GM12878 (cell line): ENCODE results near the gene TMEM217. TPM values are rescaled to one million over a fixed set of nuclear protein-coding genes. Genes with fewer than 3 reads are reported as not detected.

ENCODE experiments used
- ATAC-seq: fragments of 200-7000 bp; cut with Tn5 transposase; 3 replicates; pipeline ENCODE4 v1.9.1; 2020; ENCODE audit warnings: mild to moderate bottlenecking, moderate library complexity
- BruUV-seq: library from RNA; stranded (reverse); fragments of 400-500 nt; replicated peaks from 2 replicates; lab custom pipeline; 2021; lab: Mats Ljungman, UMichigan
- CTCF ChIA-PET: fragments of 300-600 bp; sonication (Branson Sonifier 250); formaldehyde crosslinking; extraction: SDS; loops from one replicate; lab custom pipeline; 2021; ENCODE audit warnings: inconsistent platforms; lab: Yijun Ruan, JAX
- POLR2A ChIA-PET: fragments of 350-600 bp; formaldehyde crosslinking; extraction: SDS; loops from one replicate; lab custom pipeline; 2021; ENCODE audit warnings: inconsistent platforms; lab: Charles Lee
- RAD21 ChIA-PET: fragments of 300-600 bp; sonication (Branson Sonifier 250); formaldehyde crosslinking; loops from one replicate; lab custom pipeline; 2023; ENCODE audit warnings: antibody characterized with exemption; ENCODE audit not compliant: unreplicated experiment; lab: Charles Lee
- SMC1A ChIA-PET: fragments of 300-600 bp; sonication (Branson Sonifier 250); formaldehyde crosslinking; loops from one replicate; lab custom pipeline; 2023; ENCODE audit not compliant: unreplicated experiment, uncharacterized antibody; lab: Charles Lee
- DNase-seq: peaks from one replicate; pipeline ENCODE4 v3.0.0-alpha.2; 2011; ENCODE audit warnings: low read depth, low spot score
- FAIRE-seq: peaks from 3 replicates; lab custom pipeline; 2011; peaks lifted over from hg19 to GRCh38; lab: Jason Lieb, UNC
- H2AFZ ChIP-seq: 2 replicates; pipeline ENCODE4 v1.6.0; 2011; ENCODE audit warnings: low read depth, low read length, control low read depth; ENCODE audit not compliant: control insufficient read depth
- H3K27ac ChIP-seq: 2 replicates; pipeline ENCODE4 v1.5.1; 2011; ENCODE audit warnings: control low read depth; ENCODE audit not compliant: control insufficient read depth, insufficient read depth
- H3K27me3 ChIP-seq, 2 experiments: replicated peaks in 1 of 2; 2 replicates each; pipeline versions ENCODE4 v1.6.0 to v1.6.1; 2011; ENCODE audit warnings: low read length in 1 of 2; ENCODE audit not compliant: control insufficient read depth in 2 of 2, insufficient read depth in 2 of 2
- H3K36me3 ChIP-seq, 2 experiments: 2 replicates each; pipeline ENCODE4 v1.5.1; 2011; ENCODE audit warnings: low read length in 1 of 2; ENCODE audit not compliant: control insufficient read depth in 2 of 2, insufficient read depth in 2 of 2
- H3K4me1 ChIP-seq: 2 replicates; pipeline ENCODE4 v1.6.1; 2011; ENCODE audit warnings: mild to moderate bottlenecking, low read length, moderate library complexity, mixed read lengths; ENCODE audit not compliant: control insufficient read depth, insufficient read depth
- H3K4me2 ChIP-seq: 2 replicates; pipeline ENCODE4 v1.6.0; 2011; ENCODE audit warnings: control low read depth; ENCODE audit not compliant: control insufficient read depth, insufficient read depth
- H3K4me3 ChIP-seq: fragments of 200-600 bp; sonication (generic); 2 replicates; pipeline ENCODE4 v1.5.1; 2016
- H3K79me2 ChIP-seq: 2 replicates; pipeline ENCODE4 v1.6.0; 2011; ENCODE audit warnings: low read length; ENCODE audit not compliant: control insufficient read depth, insufficient read depth
- H3K9ac ChIP-seq: 2 replicates; pipeline ENCODE4 v1.8.0; 2011; ENCODE audit warnings: low read length, control low read depth, mixed read lengths; ENCODE audit not compliant: control insufficient read depth, insufficient read depth
- H3K9me3 ChIP-seq: replicated peaks from 3 replicates; pipeline ENCODE4 v1.5.1; 2011; ENCODE audit warnings: mild to moderate bottlenecking, low read length; ENCODE audit not compliant: control insufficient read depth, insufficient read depth
- H4K20me1 ChIP-seq: 2 replicates; pipeline ENCODE4 v1.6.0; 2011; ENCODE audit not compliant: control insufficient read depth, insufficient read depth
- EED ChIP-seq: sonication (generic); IDR thresholded peaks from 2 replicates; pipeline ENCODE4 v1.6.1; 2016; ENCODE audit warnings: antibody characterized with exemption, low read depth
- IRF3 ChIP-seq: fragments of 450-650 bp; IDR thresholded peaks from 2 replicates; pipeline ENCODE4 v1.6.1; 2014; ENCODE audit warnings: mild to moderate bottlenecking
- MTA2 ChIP-seq: fragments of 450-650 bp; IDR thresholded peaks from 2 replicates; pipeline ENCODE4 v1.6.1; 2016; ENCODE audit warnings: low read depth, mild to moderate bottlenecking, moderate library complexity
- MTA3 ChIP-seq: IDR thresholded peaks from 2 replicates; pipeline ENCODE4 v1.6.1; 2012; ENCODE audit warnings: low read length, inconsistent platforms, borderline replicate concordance
- RAD21 ChIP-seq: IDR thresholded peaks from 2 replicates; pipeline ENCODE4 v1.6.1; 2011; ENCODE audit warnings: mild to moderate bottlenecking, low read depth, low read length, moderate library complexity; ENCODE audit not compliant: insufficient read depth
- RUNX3 ChIP-seq: IDR thresholded peaks from 2 replicates; pipeline ENCODE4 v1.6.1; 2012; ENCODE audit warnings: low read length, inconsistent platforms
- ZNF24 ChIP-seq: fragments of 450-650 bp; IDR thresholded peaks from 2 replicates; pipeline ENCODE4 v1.6.1; 2017; ENCODE audit warnings: antibody characterized with exemption, mild to moderate bottlenecking
- WGBS: methylation state at CpG from one replicate; pipeline ENCODE4 v1.1.6; 2016; ENCODE audit warnings: low lambda C conversion rate; ENCODE audit not compliant: insufficient replicate concordance, insufficient coverage; ENCODE audit errors: missing lambda C conversion rate; 5-methylcytosine and 5-hydroxymethylcytosine counted together
- in situ Hi-C: fragments of 300-500 bp; cut with MboI; formaldehyde crosslinking; loops from 9 replicates; pipeline ENCODE4 v1.14.3; 2018; ENCODE audit warnings: mixed read lengths
- intact Hi-C: fragments of 100-400 bp; cut with micrococcal nuclease; formaldehyde crosslinking; loops from one replicate; pipeline ENCODE4 v1.14.2; 2022; ENCODE audit not compliant: unreplicated experiment
- polyA plus RNA-seq, 11 experiments: library from polyadenylated mRNA; depleted of rRNA in 4 of 11; unstranded in 6 of 11; stranded (reverse) in 5 of 11; fragments of >200 nt; fragmentation: Nextera tagmentation in 4 of 11; fragmentation: Illumina TruSeq in 1 of 11; extraction: Ambion mirVana in 4 of 11; extraction: Trizol in 1 of 11; gene quantifications; 1 replicate in 1 of 11; 2 replicates in 10 of 11; pipeline versions ENCODE4 v1.2.1 to v1.2.3, GENCODE V29; 2011 to 2016; ENCODE audit warnings: inconsistent platforms in 2 of 11, missing spikeins in 2 of 11, low read depth in 1 of 11
- total RNA-seq, 4 experiments: library from RNA; depleted of rRNA in 3 of 4; stranded (reverse); fragments of >200 nt in 3 of 4; fragmentation: Illumina TruSeq in 1 of 4; extraction: Trizol in 1 of 4; gene quantifications; 2 replicates each; pipeline versions ENCODE4 v1.2.1 to v1.2.3, GENCODE V29; 2013 to 2021

Gene TMEM217
- total and polyA plus RNA-seq, 10 of the 15 experiments (the other 5 are each of a cell fraction or from before 2014, with no cell fraction given), result 1.3 to 4.5 (median 2.3) TPM

GRCh38 chr6:37258405-37259105 is 611 bp upstream of the TMEM217 start:
- SMC1A ChIA-PET, result interaction anchor here (0.7 to 3.0 kb wide), 7 partner anchors 12 to 1366 kb away, joined by 3 to 12 read pairs (median 3); no protein-coding TSS in a partner anchor

More at GRCh38 chr6:37258405-37259105, 611 bp upstream of the TMEM217 start:
- DNase-seq (no peak), FAIRE-seq (no peak), ATAC-seq (no peak)
- no peaks in the 10 kb centered on the region for H3K9me3 ChIP-seq
- H3K4me3 ChIP-seq, result peak overlapping the region; percentile 84
- H3K79me2 ChIP-seq, result peaks cover 45% of the 10 kb centered on the region
- ChIA-PET CTCF (interaction anchor here (1.1 to 2.0 kb wide), 5 partner anchors 45 to 87 kb away, joined by 3 to 7 read pairs (median 4); no protein-coding TSS in a partner anchor), POLR2A (interaction anchor here (0.6 to 1.5 kb wide), 6 partner anchors 9 to 427 kb away, joined by 3 to 6 read pairs (median 3); no protein-coding TSS in a partner anchor), RAD21 (interaction anchor here (1.0 to 1.9 kb wide), 7 partner anchors 16 to 252 kb away, joined by 3 to 6 read pairs (median 5); no protein-coding TSS in a partner anchor)
- no peaks in the 10 kb centered on the region for H3K27me3 ChIP-seq
- peak overlapping the region; percentile 92 for H2AFZ ChIP-seq
- 10% methylated on average over 11 of the region's 11 CpGs for WGBS
- intact Hi-C loops, result no loop called here
- peak overlapping the region; percentile 95 for H3K27ac ChIP-seq
- TSS peak; percentile 69 for BruUV-seq
- peak overlapping the region; percentile 97 for H3K9ac ChIP-seq
- peak overlapping the region; percentile 71 for H3K4me2 ChIP-seq
- H3K4me1 ChIP-seq, result peaks cover 11% of the 10 kb centered on the region
- H4K20me1 ChIP-seq, result no peaks in the 10 kb centered on the region; the same call in 1 of the 2 replicates
- TF ChIP-seq RUNX3 (no peak), ZNF24 (no peak), MTA2 (0 out of 2 replicates have a peak, but pooled peaks have one; percentile 2), IRF3 (no peak), MTA3 (peak; percentile 47; the same call in 1 of the 2 replicates), EED (0 out of 2 replicates have a peak, but pooled peaks have one; percentile 10), RAD21 (no peak)
- in situ Hi-C loops, result no loop called here
- H3K36me3 ChIP-seq, result no peaks in the 10 kb centered on the region
